ENCODE results near the gene SORCS2.

- TF ChIP-seq CTCF (IDR thresholded peaks at IDR 0.05): no peak
- TF ChIP-seq EZH2 (IDR thresholded peaks at IDR 0.05; ENCODE audit: borderline replicate concordance, insufficient read depth, low read depth, low read length, poor library complexity, severe bottlenecking): no peak
Observed at GRCh38 chr4:7347981-7348380, 155.6 kb downstream of the SORCS2 start.
